ENCODE measurements around the gene IPP.

GRCh38 chr1:45721207-45721606, 29.2 kb downstream of the IPP start:
- TF ChIP-seq, protein P1, sequence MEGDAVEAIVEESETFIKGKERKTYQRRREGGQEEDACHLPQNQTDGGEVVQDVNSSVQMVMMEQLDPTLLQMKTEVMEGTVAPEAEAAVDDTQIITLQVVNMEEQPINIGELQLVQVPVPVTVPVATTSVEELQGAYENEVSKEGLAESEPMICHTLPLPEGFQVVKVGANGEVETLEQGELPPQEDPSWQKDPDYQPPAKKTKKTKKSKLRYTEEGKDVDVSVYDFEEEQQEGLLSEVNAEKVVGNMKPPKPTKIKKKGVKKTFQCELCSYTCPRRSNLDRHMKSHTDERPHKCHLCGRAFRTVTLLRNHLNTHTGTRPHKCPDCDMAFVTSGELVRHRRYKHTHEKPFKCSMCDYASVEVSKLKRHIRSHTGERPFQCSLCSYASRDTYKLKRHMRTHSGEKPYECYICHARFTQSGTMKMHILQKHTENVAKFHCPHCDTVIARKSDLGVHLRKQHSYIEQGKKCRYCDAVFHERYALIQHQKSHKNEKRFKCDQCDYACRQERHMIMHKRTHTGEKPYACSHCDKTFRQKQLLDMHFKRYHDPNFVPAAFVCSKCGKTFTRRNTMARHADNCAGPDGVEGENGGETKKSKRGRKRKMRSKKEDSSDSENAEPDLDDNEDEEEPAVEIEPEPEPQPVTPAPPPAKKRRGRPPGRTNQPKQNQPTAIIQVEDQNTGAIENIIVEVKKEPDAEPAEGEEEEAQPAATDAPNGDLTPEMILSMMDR (IDR thresholded peaks at IDR 0.05), result no peak
- no peak for TF ChIP-seq POLR2A (IDR thresholded peaks at IDR 0.05)
